Stimulated activated CD8-positive, alpha-beta memory T cell treated with anti-CD3 and anti-CD28 coated beads, Interleukin-7, amount 100 ng/mL, for 4 hours (primary cell): ENCODE data around the gene APOC3.

ENCODE experiments used
- DNase-seq, 2 donors: peaks; one replicate each; pipeline ENCODE4 v3.0.0-alpha.2; 2020; ENCODE audit warnings: low read depth in 2 of 2

The APOC3 gene

GRCh38 chr11:116874251-116874650, 44.5 kb downstream of the APOC3 start:
- DNase-seq: no peak

- no peak for DNase-seq
These were observed 45.5 kb downstream of the APOC3 start for GRCh38 chr11:116875194-116875593.

- no peak for DNase-seq
These were observed 46.9 kb downstream of the APOC3 start for GRCh38 chr11:116876656-116877055.

- DNase-seq: peak in 1 of 2 donors; percentile 5
These were observed 50.3 kb downstream of the APOC3 start for GRCh38 chr11:116879800-116880625.

- DNase-seq: no peak
These were observed 51.4 kb downstream of the APOC3 start for GRCh38 chr11:116881143-116881542.

GRCh38 chr11:116882386-116882785, 52.7 kb downstream of the APOC3 start:
- DNase-seq: no peak
